DMS53 (cell line): ENCODE results near the gene CDYL2.
"Not testable (repeated sequence)": the region's sequence is repeated elsewhere in the genome, so short reads cannot be mapped to it uniquely, and the experiment has no call there.

Experiments
- DNase-seq: peaks from one replicate; lab custom pipeline; 2025; lab: John Stamatoyannopoulos, UW

The CDYL2 gene

DNA sequence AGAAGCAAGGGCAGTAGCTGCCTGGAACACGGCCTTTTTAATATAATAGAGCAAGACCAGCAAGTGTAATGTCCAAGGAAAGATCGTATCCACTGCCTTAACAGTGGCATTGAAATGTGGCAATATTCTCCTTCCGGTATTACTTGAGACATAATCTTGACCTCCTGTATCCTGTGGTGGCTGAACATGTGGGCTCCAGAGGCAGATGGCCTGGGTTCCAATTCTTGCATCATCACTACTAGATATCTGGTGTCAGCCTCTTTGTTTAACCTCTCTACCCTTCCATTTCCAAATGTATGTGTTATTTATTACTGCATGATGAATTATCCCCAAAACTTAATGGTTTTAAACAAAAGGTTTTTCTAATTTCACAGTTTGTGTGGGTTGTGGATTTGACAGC, 3.5 kb upstream of the CDYL2 start:
- no peak for DNase-seq

DNA sequence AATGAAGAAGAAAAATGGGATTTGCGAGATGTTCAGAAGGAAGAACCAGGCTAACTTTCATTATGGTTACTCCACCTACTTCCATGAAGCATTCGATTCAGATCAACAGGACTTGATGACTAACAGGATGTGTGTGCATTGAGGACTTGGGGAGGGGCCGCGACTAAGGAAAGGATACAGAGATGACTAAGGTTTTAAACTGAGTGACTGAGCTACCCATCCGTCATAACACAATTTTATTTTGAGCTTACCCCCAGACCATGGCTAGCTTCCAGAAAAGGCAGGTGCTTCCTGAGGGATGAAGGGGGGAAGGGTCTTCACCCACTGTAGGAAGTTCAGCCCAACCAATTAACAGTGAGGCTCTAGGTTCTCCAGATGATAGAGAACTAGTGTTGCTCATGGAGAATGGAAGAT, 2.5 kb upstream of the CDYL2 start:
- peak; percentile 37 for DNase-seq

DNA sequence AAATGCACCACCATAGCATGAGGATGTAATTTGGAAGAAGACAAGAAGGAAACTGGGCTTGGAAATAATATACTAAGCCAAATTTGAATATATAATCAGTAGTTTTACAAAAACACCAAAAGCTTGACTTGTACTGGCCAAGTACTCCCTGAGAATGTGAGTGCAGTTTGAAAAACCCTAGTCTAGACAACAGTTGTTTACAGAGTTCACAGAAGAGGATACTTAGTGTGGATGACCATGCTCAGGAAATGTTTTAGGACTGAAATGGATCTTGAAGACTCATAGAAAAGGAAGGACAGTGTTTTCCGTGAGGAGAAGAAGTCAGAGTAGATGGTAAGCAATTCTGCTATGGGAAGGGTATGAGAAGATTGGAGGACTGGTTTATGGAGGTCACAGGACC, 1.9 kb upstream of the CDYL2 start:
- DNase-seq = no peak

DNA sequence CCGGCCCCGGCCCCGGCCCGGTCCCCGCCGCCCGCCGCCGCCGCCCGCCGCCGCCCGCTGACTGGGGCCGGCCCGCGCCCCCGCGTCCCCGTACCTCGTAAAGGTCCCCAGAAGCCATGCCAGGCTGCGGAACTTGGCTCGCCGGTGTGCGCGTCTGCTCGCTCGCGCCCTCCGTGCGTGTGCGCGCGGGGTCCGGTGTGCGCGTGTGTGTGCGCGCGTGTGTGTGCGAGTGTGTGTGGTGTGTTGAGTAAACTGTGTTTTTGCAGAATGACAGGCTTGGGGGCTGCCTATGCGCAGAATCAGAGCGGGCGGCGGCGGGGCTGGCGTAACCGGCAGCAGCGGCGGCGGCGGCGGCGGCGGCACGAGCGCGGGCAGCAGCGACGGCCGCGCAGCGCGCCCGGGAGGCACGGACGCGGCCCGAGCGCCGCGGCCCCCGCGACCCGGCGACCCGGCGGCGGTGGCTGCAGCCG, 307 bp downstream of the CDYL2 start:
- DNase-seq = peak; percentile 78

DNA sequence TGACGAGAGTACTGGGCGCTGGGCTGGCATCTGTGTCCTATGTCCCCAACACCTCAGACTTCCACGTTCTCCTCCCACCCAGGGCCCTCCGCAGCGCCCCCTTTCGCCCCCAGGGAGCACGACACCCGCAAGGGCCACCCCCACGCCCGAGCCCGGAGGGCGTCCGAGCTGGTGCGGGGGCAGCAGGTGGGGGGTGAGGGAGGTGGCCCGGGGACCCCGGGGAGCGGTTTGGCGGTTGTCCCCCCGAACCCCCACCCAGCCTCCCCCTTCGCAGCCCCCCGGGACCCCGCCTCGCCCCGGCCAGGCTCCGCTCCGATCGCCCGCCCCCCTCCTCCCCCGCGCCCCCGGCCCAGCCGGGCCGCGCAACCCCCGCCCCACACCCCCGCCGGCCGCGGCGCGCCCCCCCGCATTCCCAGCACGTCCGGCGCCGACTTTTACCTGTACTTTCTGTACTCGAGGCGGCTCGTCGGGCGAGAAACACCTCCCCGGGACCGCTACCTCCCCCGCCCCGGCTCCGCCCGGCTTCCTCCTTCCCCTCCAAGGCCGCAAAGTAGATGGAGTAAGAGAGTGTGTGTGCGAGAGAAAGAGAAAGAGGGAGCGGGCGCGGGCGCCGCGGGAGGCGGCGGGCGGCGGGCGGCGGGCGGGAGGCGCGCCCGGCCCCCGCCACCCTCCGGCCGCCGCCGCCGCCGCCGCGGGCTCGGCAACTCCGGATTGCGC, 901 bp downstream of the CDYL2 start:
- DNase-seq = peak; percentile 64

DNA sequence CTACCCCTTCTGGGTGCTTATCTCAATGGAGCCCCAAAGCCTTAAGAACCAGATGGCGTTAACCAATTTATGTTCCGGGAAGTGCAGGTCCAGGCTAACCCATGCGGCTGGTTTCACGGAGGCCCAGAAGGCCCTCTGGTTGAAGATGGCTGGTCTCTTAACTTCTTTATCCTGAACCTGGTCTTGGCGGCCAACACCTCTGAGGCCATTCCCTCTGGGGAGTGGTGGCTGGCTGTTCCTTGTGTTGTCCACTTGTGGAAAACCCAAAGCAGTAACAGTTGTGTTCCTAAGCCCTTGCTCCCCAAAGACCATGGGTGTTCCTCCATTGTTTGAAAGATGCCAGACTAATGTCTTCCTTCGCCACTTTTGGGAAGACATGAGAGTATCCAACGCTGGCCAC, 1.5 kb downstream of the CDYL2 start:
- DNase-seq = no peak

DNA sequence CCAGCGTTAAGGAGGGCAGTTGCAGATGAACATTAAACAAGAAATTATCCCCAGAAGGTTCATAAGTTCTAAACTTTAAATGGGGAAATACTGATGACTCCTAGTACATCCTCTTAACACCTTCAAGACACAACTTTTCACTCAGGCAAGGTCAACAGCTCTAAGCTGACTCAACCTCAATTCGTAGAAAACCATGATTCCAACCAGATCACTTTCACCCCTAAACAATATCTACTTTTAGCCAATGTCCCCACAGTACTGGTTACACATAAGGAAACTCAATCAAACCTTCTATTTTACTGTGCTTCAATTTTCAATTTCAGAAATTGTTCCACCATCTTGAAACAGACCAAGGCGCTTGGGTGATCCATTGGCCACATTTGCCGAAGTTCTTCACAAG, 2.3 kb downstream of the CDYL2 start:
- no peak for DNase-seq

DNA sequence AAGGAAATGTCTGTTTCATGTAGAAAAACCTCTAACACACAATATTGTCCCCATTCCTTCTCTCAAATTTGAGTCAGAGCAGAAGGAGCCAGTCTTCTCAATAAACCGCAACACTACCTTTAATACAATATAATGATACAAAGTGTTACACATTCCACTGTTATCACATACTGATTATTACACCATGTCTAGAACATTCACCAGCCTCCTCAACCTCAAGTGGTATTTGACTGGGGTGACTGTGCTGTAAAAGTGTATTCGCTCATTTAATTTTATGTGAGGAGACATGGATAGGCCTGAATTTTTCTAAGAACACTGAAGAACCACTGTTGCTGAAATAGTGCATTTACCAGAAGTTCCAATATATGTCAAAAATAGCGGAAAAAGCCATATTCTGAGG, 10.3 kb downstream of the CDYL2 start:
- no peak for DNase-seq

DNA sequence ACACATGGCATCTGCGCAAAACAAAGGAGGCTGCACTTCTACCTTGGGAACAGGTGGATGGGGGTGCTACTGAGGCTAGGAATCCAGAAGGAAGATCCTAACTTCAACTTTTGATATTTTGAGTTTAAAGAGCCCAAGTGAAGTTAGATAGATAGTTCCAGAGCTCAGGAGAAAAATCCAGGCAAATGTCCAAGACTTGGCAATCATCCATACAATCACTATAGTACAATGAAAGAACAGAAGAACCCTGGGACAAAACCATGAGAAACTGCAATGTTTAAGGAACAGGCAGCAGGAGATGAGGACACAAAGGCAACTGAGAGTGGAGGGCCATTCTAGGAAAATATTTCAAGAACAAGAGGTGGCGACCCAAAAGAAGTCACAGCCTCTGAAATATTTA, 12.4 kb downstream of the CDYL2 start:
- no peak for DNase-seq

DNA sequence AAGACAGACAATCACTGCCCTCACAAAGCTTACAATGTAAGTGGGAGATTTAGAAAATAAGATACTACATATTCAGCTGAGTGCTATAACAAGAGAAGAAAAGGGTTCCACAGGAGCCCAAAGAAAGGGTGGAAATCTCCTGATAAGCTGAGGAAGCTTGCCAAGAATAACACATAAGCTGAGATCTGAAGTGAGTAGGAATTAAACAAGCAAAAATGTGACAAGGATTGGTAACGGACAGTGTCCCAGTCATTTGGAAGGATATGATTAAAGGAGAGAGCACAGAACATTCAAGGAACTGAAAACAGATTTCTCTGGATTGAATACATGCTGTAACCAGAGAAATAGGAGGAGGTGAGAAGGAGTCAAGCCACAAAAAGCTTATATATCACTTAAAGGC, 13.0 kb downstream of the CDYL2 start:
- DNase-seq = no peak

DNA sequence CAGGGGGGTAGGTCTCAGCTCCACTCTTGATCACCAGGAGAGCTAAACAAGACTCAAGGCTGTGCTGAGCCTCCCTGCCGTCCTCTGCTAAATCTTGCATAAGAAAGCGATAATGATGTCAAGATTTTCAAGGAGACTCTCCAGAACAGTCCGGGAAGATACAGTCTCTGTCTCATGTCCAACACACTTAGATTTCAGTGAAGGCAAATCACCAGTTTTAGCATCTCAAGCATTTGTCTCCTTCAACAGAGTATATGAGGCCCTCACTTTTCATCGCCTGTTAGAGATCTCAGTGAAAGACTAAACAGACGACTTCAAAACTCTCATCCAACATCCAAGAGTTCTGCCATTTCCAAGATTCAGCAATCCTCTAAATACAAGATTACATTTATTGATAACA, 13.6 kb downstream of the CDYL2 start:
- no peak for DNase-seq

DNA sequence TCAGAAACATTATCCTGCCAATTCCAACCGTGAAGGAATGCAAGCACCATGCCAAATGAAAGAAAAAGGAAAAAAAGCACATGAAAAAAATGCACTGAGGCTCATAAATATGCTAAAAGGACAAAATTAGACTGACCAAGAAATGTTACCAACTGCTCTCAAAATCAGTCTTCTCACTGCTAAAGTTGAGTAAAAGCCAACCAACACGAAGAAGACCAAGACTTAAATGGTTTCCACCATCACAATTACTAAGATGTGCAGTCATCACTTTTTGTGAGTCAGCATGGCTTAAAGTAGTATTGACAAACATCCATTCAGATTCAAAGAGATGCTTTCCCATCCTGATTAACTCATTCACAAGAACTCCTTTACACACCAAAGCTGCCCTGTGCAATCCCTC, 16.4 kb downstream of the CDYL2 start:
- DNase-seq = no peak

DNA sequence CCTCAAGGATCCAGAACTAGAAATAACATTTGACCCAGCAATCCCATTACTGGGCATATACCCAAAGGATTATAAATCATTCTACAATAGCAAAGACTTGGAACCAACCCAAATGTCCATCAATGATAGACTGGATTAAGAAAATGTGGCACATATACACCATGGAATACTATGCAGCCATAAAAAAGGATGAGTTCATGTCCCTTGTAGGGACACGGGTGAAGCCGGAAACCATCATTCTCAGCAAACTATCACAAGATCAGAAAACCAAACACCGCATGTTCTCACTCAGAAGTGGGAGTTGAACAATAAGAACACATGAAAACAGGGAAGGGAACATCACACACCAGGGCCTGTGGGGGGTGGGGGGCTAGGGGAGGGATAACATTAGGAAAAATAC, 17.8 kb downstream of the CDYL2 start:
- DNase-seq = not testable (repeated sequence)

DNA sequence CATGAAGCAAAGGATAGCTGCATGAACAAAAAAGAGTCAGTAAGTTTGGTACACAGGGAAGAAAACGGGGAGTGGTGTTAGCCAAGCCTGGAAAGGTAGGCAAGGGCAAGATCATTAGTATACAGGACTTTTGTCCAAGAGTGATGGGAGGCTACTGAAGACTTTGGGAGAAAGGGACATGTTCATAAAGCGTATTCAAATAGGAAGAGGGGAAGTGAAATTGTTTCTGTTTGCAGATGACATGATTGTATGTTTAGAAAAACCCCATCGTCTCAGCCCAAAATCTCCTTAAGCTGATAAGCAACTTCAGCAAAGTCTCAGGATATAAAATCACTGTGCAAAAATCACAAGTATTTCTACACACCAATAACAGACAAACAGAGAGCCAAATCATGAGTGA, 19.4 kb downstream of the CDYL2 start:
- no peak for DNase-seq

DNA sequence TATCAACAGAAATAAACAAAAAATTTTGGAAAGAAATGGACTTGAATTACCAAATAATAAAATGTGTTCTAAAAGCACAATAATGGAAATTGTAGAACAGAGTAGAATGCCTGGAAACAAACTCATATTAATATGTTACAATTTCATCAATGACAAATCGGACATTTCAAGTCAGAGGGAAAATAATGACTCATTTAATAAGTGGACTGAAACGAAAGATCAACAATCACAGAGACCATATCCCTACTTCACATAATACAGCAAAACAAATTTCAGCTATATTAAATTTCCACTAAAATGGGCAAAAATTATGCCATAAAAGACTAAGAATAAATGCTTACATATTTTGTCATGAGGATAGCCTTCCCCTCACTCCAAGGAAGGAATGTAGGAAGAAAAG, 25.7 kb downstream of the CDYL2 start:
- DNase-seq = peak; percentile 10

DNA sequence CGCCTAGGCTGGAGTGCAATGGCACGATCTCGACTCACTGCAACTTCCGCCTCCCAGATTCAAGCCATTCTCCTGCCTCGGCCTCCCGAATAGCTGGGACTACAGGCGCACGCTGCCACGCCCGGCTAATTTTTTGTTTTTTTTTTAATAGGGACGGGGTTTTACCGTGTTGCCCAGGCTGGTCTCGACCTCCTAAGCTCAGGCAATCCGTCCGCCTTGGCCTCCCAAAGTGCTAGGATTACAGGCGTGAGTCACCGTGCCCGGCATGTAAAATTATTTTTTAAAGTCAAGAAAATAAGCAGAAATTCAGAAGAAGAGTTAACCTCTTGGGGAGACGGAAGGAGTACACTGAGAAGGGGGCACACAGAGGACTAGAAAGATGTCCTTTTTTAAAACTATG, 27.5 kb downstream of the CDYL2 start:
- no peak for DNase-seq

DNA sequence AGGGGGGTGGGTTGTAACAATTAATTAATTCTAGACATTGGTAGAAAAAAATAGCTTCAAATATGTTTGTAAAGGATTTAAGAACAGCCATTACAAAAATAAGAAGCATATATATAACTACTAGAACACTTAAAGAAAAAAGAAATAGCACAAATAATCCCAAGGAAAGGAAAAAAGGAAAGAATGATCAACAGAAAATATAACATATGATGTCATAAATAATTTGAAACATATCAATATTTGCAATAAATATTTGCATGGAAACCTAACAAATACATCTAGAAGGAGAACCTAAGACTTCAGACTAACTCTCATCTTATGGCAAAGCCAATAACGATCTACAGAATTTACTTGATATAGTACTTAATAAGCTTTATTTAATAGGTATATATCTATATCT, 28.9 kb downstream of the CDYL2 start:
- no peak for DNase-seq

DNA sequence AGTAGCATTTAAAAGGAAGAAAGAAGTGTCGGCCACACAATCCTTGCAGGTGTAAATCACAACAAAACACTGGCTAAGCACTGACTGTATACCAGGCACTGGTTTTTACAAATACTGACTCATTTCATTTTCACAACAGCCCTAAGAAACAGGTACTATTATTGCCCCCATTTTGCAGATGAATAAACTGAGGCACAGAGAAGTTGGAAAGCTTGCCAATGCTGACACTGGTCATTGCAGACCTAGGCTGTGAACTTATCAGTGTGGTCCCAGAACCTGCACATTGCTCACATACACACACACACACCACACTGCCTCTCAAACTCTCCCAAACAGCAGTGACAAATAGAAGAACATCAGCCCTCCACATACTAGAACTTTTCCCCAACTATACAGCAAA, 37.6 kb downstream of the CDYL2 start:
- no peak for DNase-seq

DNA sequence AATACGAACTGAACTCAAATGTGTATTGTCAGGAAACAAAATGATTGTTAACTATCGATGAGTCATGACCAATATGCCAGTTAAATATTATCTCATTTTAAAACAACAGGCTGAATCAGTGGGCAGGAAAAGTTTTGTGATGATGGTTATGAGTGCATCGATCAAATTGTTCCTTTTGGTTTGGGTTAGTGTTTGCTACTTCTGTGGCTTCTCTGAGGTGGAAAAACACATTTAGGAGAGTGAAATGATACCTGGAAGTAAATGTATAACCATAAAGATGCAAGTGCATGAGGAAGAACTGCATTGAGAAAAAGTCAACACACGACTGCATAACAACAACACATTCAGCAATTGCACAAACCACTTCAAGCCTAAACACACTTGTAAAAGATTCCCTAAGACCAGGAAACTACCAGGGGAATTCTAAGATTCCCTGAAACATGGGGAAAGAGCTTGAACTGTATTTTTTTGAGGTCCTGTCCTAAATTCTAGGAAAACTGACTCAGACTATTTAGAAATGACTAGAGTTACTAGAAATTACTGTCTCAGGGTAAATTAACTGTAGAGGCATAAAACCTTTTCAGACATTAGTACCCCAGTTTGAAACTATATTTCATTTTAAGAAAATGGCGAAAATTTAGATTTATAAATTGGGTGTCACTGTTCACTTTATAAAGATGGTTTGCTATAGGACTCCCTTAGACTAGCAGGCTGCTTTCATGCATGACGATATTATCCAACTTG, 44.8 kb downstream of the CDYL2 start:
- DNase-seq = peak; percentile 36

DNA sequence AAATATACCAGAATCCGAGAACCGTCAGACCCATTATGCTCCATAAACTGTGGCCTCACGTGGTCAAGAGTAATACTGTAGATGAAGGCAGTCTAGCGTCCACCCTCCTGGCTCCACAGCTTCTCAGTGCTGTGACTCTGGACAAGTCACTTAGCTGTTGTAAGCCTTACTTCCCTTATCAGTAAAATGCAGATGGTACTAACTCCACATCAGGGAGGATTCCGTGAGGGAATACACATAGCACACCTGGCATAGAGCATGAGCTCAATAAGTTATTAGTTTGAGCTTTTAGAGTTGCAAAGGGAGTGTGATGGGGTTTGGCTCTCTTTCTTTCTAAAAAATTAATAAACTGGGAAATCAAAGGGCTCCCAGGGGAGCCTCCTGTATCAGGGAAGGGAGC, 49.9 kb downstream of the CDYL2 start:
- DNase-seq = no peak

DNA sequence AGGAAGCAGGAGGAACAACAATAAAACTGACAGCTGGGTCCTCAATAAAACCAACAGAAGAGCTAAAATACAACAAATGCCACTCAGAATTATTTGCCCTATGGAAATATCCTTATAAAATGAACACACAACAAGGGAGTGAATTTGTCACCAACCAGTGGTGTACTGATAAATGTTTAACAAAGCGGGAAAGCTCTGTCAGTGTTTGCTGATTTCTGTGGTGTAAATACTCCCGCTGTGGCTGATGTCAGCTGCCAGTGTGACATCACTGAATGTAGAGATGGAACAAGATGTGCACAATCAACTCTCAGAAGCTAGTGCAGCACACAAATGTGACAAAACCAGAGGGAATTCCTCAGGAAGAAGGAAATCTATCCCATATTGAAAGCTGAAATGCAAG, 51.9 kb downstream of the CDYL2 start:
- DNase-seq = peak; percentile 65

DNA sequence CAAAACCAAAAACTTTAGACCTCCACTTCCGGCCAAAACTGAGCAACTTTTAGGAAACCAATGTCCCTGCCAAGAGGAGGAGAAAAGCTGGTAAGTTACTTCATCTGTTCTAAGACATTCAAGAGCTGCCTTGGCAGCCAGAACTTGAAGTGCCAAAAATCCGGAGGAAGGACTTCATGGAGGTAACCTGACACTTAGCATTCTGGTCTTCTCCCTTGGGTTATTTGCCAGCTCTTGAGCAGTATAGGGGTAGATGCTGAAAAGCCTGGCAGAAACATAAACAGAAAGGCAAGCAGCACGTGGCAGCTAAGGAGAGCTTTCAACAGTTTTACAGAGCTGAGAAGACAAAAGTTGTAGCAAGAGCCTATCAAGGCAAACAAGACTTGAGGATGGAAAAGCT, 53.2 kb downstream of the CDYL2 start:
- DNase-seq = no peak

DNA sequence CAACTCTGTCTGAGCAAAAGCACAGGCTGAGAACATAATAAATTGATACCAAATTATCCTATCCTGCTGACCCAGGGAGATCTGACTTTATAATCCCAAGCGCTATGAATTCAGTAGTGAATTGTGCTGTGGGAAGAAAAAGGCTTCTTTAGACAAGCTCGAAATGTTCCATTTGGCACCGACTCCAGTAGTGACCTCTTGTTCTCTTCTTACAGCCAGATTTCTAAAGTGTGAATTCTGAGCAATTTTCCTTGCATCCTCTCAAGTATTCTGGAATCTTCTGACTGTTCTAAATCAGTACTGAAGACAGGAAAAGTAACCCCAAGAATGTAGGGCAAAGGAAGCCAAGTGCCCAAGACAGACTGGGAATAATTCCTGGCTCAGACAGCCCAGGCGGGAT, 58.2 kb downstream of the CDYL2 start:
- no peak for DNase-seq

DNA sequence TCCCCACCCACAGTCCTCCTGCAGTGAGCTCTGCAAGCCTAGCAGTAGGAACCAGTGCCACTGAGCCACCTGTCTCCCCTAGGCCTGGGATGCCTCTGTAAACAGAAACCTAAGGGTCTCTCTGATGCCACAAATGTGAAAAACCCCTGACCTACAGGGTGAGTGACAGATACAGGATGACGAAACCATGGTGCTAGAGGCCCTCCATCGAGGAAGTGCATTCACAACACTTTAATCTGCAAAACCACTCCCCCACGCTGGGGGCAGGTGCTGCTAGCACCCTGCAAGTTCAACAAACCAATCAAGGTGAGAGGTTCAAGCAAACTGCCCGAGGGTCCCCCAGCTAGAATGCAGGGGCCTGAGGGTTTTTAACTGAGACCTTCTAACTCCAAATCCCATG, 59.5 kb downstream of the CDYL2 start:
- DNase-seq = no peak
